ENCODE results near the gene CARM1. TPM values are rescaled to one million over a fixed set of nuclear protein-coding genes. Genes with fewer than 3 reads are reported as not detected.
A peak's percentile ranks its signal among the peaks of the same experiment; 100 is the strongest.

The CARM1 gene
- total and polyA plus RNA-seq, 7 donors: 59.1 to 110 (median 94.7) TPM

GRCh38 chr19:10828981-10829821 is 42.2 kb upstream of the CARM1 start:
- DNase-seq: no peak

DNA sequence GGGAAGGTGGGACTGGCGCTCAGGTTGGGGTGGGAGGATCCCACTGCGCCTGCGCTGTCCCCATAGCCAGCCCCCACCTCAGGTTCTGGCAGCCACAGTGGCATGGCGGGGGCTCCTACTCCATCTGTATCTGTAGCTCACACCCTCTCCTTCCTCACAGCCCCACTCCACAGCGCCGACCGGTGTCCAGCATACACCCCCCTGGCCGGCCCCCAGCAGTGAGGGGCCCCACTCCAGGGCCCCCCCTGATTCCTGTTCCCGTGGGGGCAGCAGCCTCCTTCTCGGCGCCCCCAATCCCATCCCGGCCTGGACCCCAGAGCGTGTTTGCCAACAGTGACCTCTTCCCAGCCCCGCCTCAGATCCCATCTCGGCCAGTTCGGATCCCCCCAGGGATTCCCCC is 41.4 kb upstream of the CARM1 start:
- ATAC-seq (peak in 1 of 4 donors; percentile 1), DNase-seq (no peak)
- intact Hi-C loops (cut with DNase I): no loop called here
- no peak overlapping the region for H3K27ac ChIP-seq
- peaks cover 0 to 92% of the 10 kb centered on the region in 2 donors for H3K36me3 ChIP-seq (ENCODE audit: insufficient read depth in 1 of 2, low read depth in 1 of 2)
- H3K9me3 ChIP-seq: no peaks in the 10 kb centered on the region
- no peaks in the 10 kb centered on the region for H3K27me3 ChIP-seq (ENCODE audit: insufficient read depth in 3 of 3, low read length in 2 of 3)
- H3K4me1 ChIP-seq: peaks cover 3% of the 10 kb centered on the region
- TF ChIP-seq CTCF (IDR thresholded peaks at IDR 0.05): no peak
- H3K4me3 ChIP-seq: no peak overlapping the region
- WGBS, 3 donors: 82 to 87% (median 86%) methylated on average over 15 to 16 of the region's 16 CpGs

More at GRCh38 chr19:10828981-10829821, 42.2 kb upstream of the CARM1 start:
- 87 to 92% (median 91%) methylated on average over 26 of the region's 26 CpGs for WGBS, 3 donors
- Histone ChIP-seq H3K36me3 (ENCODE audit: insufficient read depth in 1 of 2, low read depth in 1 of 2) (peaks cover 0 to 95% of the 10 kb centered on the region in 2 donors), H3K4me1 (no peaks in the 10 kb centered on the region), H3K4me3 (no peak overlapping the region), H3K9me3 (no peaks in the 10 kb centered on the region), H3K27ac (no peak overlapping the region), H3K27me3 (ENCODE audit: insufficient read depth in 3 of 3, low read length in 2 of 3) (no peaks in the 10 kb centered on the region)
- TF ChIP-seq CTCF (IDR thresholded peaks at IDR 0.05): no peak
- intact Hi-C loops (cut with DNase I): no loop called here
- ATAC-seq: peak in 1 of 4 donors; percentile 15

- Histone ChIP-seq H3K4me1 (peaks cover 3% of the 10 kb centered on the region), H3K4me3 (no peak overlapping the region), H3K36me3 (ENCODE audit: insufficient read depth in 1 of 2, low read depth in 1 of 2) (peaks cover 0 to 88% of the 10 kb centered on the region in 2 donors), H3K27ac (no peak overlapping the region), H3K9me3 (no peaks in the 10 kb centered on the region), H3K27me3 (ENCODE audit: insufficient read depth in 3 of 3, low read length in 2 of 3) (no peaks in the 10 kb centered on the region)
- intact Hi-C loops (cut with DNase I): no loop called here
- TF ChIP-seq CTCF (IDR thresholded peaks at IDR 0.05): no peak
- no peak for ATAC-seq
- no peak for DNase-seq
- WGBS, 3 donors: 84 to 90% (median 84%) methylated on average over 7 of the region's 7 CpGs
Observed at GRCh38 chr19:10830370-10830769, 41.0 kb upstream of the CARM1 start.

GRCh38 chr19:10830931-10831779 is 40.2 kb upstream of the CARM1 start:
- H3K4me1 ChIP-seq: peaks cover 3% of the 10 kb centered on the region
- no peaks in the 10 kb centered on the region for H3K9me3 ChIP-seq
- H3K27me3 ChIP-seq (ENCODE audit: insufficient read depth in 3 of 3, low read length in 2 of 3): no peaks in the 10 kb centered on the region
- DNase-seq (no peak), ATAC-seq (no peak)
- WGBS, 3 donors: 78 to 86% (median 79%) methylated on average over 33 of the region's 33 CpGs
- H3K36me3 ChIP-seq (ENCODE audit: insufficient read depth in 1 of 2, low read depth in 1 of 2): peaks cover 0 to 80% of the 10 kb centered on the region in 2 donors
- no peak overlapping the region for H3K4me3 ChIP-seq
- TF ChIP-seq CTCF (IDR thresholded peaks at IDR 0.05): no peak
- no peak overlapping the region for H3K27ac ChIP-seq
- intact Hi-C loops (cut with DNase I): no loop called here
